22Rv1 (cell line): ENCODE measurements around the gene HS3ST3B1.

Experiments used
- CTCF ChIP-seq: fragments of 450-650 bp; IDR thresholded peaks from 2 replicates; pipeline ENCODE4 v1.5.1; 2017; ENCODE audit warnings: mild to moderate bottlenecking
- ZFX ChIP-seq: fragments of 450-650 bp; IDR thresholded peaks from 2 replicates; pipeline ENCODE4 v1.6.1; 2017; ENCODE audit warnings: antibody characterized with exemption, borderline replicate concordance

DNA sequence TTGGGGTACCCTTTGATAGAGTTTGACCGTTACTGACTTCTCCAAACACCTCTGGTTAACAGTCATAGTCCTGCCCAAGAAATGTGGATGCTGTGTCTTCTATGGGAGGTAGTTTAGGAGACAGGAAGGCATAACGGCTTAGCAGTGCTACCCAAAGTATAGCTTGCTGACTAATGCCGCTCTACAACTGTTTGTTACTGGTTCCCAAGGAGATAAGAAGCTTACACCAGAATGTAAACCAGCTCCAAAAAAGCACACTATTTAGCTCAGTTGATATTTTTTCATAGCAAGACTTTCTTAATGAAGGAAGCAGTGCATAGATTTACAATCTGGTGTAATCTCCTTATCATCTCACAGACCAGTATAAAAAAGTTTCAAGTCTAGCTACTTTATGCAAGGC lies 95.7 kb downstream of the HS3ST3B1 start:
- TF ChIP-seq CTCF (no peak), ZFX (no peak)
